Measurements from ENCODE around the gene MACF1.

MACF1 gene

DNA sequence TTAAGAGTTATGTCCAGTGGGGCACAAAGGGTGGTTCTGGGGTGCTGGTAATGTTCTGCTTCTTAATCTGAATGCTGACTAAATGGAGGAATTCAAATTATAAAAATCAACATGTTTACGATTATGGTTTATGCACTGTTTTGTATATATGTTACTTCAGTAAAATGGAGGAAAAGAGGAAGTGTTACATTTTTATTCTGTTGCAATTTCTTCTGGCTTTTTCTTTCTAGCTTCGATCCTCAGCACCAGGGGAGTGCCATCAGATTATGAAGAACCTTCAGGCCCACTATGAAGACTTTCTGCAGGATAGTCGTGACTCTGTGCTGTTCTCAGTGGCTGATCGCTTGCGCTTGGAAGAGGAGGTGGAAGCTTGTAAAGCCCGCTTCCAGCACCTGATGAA, 105.5 kb downstream of the MACF1 start:
- DNase-seq, result no peak

GRCh38 chr1:39310691-39311090, 106.2 kb downstream of the MACF1 start:
- no peak for DNase-seq

- DNase-seq, result no peak
Observed at GRCh38 chr1:39317111-39317510, 112.6 kb downstream of the MACF1 start.

GRCh38 chr1:39317910-39318633, 113.6 kb downstream of the MACF1 start:
- peak; percentile 58 for DNase-seq

- DNase-seq, result no peak
Observed at GRCh38 chr1:39321979-39322378, 117.5 kb downstream of the MACF1 start.

DNA sequence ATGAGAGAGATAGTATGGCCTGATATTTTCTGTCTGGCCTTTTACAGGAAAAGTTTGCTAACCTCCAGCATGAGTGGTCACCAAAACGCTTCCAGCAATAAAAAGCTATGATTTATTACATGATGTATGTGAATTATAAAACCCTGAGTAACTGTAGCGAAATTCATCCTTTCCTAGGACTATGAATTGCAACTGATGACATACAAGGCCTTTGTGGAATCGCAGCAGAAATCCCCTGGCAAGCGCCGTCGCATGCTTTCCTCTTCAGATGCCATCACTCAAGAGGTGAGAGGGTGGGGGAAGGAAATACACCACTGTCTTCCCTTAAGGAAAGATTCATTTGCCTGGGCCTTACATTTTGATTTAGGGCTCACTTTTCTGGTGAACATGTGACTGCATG, 117.9 kb downstream of the MACF1 start:
- no peak for DNase-seq

DNA sequence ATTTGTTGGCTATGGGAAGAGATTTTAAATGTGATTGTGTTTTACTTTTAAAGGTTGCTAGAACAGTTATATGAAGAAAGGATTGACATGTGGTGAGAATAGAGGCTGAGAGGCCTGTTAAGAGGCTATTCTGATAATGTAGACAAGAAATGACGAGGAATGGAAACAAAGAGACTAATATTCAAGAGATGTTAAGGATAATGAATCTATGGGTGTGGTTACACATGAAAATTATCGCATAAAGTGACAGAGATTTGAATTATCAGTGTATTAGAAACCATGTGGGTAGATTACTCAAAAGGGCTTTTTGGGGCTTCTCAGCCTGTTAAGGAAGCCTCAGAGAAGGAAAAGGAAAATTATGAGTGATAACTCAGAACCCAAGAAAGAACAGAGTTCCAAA, 120.4 kb downstream of the MACF1 start:
- DNase-seq, result no peak

DNA sequence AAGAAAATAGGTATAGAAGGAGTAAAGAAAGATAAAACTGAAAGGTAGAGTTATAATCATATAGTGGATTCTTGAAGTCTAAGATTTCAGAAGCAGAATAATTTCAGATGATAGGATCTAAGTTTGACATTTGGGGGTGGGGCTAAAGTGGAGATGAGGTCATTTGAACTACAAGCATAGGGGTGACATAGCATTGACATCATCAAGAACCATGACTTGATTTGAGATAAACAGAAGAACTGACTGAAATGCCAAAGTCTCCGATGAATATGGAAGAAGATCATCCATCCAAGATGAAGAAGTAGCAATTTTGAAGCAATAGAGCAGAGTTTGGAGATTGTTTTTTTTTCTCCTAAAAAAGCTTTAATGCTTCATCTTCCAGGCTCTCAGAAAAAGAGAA, 122.3 kb downstream of the MACF1 start:
- DNase-seq, result no peak

DNA sequence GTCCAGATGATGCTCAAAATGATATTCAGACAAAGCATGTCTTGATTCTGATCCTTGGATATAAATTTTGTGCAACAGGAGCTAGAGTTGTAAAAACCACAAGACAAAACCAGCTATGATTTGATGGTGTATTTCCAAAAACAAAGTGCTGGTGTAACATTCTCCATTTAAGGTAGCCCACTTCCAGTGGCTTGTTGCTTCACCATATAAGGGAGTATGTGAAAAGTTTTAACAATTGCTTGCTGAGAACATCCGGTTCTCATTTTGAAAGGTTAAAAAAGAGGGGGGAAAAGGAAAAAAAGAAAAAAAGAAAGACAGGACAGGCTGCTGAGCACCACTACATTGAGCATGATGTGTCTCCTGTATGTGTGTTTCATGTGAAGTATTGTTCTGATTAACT, 123.6 kb downstream of the MACF1 start:
- DNase-seq, result no peak

DNA sequence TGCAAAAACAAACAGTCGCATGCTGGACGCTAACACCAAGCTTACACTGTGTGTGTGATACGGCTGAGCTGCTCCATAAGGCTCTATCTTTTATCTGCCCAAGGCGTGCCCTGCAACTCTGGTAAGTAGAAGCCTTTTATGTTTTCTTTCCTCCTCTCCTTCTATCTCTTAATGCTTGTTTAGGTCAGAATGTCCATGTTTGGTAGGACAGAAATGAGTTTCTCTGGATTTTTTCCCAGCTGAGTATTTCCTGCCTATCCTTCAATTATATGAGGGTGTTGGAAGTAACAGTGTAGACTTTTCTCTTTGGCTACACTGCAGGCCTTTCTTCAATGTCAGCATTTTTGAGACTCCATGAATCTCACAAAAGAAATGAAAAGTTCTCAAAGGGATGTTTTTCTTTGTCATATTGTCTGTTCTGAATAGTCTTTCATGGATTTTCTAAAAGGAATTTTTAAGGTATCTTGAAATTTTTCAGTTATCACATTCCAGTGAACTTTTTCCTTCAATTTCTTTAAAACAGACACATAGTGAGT, 124.2 kb downstream of the MACF1 start:
- DNase-seq, result no peak

DNA sequence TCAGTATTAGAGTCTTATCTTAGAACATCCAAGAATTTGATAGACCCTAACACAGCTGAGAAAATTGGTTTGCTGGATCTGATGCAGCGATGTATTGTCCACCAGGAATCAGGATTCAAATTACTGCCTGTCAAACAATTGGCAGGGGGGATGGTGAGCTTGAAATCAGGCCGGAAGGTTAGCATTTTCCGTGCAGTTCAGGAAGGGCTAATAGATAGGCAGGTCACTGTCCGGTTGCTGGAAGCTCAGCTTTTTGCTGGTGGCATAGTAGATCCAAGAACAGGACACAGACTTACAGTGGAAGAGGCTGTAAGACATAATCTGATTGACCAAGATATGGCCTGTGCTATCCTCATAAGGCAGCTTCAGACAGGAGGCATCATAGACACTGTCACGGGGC, 127.2 kb downstream of the MACF1 start:
- DNase-seq, result no peak

DNA sequence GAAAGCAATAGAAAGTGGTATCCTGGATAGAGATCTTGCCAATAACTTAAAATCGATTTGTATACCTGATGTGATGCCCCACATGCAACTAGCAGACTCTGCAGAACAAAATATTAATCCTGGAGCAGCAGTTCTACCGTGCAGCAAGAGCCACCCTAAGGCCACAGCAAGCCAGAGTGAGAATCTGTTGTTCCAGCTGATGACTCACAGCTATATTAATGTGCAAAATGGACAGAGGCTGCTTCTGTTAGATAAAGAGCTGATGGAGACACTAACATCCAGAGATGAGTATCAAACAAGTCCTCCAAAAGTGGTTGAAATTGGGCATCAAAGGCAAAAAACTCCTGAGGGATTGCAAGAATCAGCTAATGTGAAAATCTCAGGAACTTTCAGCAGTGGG, 127.8 kb downstream of the MACF1 start:
- no peak for DNase-seq

DNA sequence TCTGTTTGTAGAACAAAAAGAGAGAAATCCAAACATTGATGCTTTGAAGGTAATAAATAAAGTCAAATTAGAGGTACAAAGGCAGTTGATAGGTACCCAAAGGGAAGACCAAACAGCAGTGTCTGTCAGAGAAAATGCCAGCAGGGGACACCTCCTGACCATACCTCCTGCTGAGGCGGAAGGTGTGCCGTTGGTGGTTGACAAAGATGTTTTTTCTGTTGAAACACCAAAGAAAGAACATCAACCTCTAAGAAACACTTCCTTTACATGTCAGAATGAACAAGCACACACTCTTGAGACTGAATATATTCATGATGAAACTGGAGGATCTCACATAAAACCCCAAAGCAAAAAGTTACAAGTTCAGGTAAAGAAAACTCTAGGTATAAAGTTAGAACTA, 128.3 kb downstream of the MACF1 start:
- no peak for DNase-seq

DNA sequence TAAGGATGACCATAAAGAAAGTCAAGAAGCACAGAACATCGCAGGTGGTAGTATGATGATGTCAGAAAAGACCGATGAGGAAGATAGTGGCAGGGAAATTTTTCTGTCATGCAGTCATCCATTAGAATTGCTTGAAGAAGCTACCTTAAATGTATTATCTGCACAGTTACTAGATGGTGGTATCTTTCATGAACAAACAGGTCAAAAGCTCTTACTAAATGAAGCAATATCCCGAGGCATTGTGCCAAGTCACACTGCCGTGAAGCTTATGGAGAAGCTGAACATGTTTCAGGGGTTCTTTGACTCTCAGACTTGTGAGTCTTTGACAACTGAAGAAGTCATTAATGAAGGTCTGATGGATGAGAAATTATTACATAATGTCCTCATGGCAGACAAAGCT, 128.8 kb downstream of the MACF1 start:
- DNase-seq, result no peak

- no peak for DNase-seq
Observed at GRCh38 chr1:39335216-39335615, 130.7 kb downstream of the MACF1 start.

GRCh38 chr1:39337067-39337466, 132.6 kb downstream of the MACF1 start:
- DNase-seq, result no peak

- DNase-seq, result no peak
Observed at GRCh38 chr1:39342776-39343175, 138.3 kb downstream of the MACF1 start.

DNA sequence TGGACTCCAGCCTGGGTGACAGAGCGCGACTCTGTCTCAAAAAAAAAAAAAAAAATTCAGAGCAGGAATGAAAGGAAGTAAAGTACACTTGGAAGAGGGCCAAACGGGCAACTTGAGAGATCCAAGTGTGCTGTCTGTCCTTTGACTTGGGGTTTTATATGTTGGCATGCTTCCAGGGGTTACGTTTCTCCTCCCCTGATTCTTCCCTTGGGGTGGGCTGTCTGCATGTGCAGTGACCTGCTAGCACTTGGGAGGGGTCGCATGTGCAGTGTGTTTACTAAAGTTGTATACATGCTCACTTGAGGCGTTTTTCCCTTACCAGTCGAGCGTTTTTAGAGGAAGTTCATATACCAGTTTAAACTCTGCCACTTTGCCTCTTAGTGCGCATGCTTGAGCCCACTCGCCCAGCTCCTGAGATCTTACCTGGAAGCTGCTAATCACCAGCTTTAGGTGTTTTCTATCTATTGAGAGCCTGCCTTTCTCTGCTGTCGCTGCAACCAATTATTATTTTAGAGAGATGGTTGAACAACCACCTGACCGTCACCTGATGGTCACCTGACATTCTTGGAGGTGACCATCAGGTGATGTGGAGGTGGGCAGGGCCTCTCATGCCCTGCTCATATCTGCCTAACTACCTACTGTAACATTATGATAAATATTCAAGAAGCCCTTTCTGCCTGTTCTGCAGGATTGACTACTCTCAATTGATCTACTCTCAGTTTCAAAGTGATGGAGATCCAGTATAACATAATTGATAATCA, 140.1 kb downstream of the MACF1 start:
- no peak for DNase-seq

- no peak for DNase-seq
Observed at GRCh38 chr1:39346872-39347271, 142.4 kb downstream of the MACF1 start.

GRCh38 chr1:39348278-39348677, 143.8 kb downstream of the MACF1 start:
- DNase-seq, result no peak

DNA sequence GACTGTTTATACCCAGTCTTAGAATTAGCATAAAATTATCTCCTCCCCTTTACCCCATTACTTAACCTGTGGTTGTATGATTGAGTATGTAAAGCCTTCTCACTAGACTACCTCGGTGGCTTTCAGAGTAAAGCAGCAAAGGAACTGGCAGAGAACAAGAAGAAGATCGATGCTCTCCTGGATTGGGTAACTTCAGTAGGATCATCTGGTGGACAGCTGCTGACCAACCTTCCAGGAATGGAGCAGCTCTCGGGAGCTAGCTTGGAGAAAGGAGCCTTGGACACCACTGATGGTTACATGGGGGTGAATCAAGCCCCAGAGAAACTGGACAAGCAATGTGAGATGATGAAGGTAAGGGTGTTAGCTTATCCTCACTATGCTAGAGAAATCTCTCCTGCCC, 148.4 kb downstream of the MACF1 start:
- no peak for DNase-seq

DNA sequence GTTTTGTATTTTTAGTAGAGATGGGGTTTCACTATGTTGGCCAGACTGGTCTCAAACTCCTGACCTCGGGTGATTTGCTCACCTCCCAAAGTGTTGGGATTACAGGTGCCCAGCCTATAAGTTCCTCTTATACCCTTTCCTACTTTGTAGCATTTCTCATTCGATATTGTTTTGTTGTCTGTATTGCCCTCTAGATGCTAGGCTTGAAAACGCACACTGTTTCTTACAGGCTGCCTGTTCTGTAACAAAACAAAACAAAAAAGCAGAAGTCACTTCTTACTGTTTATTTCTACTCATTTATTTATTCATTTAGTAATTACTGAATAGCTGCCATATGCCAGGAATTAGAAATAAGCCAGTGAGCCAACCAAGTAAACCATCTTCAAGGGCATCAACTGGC, 150.1 kb downstream of the MACF1 start:
- DNase-seq, result no peak

GRCh38 chr1:39358491-39358890, 154.0 kb downstream of the MACF1 start:
- no peak for DNase-seq

DNA sequence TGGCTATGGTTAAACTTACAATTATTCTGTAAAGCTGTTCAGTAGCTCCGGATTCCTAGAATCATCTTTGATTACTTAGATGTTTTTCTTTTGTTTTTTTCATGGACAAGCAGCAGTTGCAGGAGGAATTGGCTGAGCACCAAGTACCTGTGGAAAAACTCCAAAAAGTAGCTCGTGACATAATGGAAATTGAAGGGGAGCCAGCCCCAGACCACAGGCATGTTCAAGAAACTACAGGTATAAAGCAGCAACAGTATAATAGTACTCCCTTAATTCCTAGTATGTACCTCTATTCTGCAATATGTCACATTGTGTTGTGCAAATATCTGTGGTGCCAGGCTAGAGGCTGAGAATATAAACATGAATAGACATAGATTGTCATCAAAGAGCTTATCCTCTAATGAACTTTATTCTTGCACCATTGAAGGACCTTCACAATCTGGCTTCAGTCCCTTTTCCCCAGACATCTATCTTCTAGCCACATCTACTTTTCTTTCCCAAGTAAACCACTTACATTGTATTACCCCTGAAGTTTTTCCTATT, 154.6 kb downstream of the MACF1 start:
- DNase-seq, result peak; percentile 10
